Left ventricle myocardium inferior (tissue), 1 donor: ENCODE data around the gene RAB29. TPM values are rescaled to one million over a fixed set of nuclear protein-coding genes. Genes with fewer than 3 reads are reported as not detected.

ENCODE experiments used
- DNase-seq: peaks from one replicate; pipeline ENCODE4 v3.0.0-alpha.2; 2020
- H3K27ac ChIP-seq: fragments of 200-600 bp; replicated peaks from 2 replicates; pipeline ENCODE4 v1.8.0; 2021
- H3K27me3 ChIP-seq: fragments of 200-600 bp; 2 replicates; pipeline ENCODE4 v1.8.0; 2021; ENCODE audit warnings: low read depth
- H3K36me3 ChIP-seq: fragments of 200-600 bp; 2 replicates; pipeline ENCODE4 v1.8.0; 2021
- H3K4me1 ChIP-seq: fragments of 200-600 bp; 2 replicates; pipeline ENCODE4 v1.8.0; 2021
- H3K4me3 ChIP-seq: fragments of 200-600 bp; 2 replicates; pipeline ENCODE4 v1.8.0; 2021; ENCODE audit warnings: mild to moderate bottlenecking, moderate library complexity
- H3K9me3 ChIP-seq: fragments of 200-600 bp; replicated peaks from 2 replicates; pipeline ENCODE4 v1.8.0; 2021
- intact Hi-C: fragments of 100-400 bp; cut with micrococcal nuclease; formaldehyde crosslinking; loops from one replicate; pipeline ENCODE4 v1.11.0; 2022
- total RNA-seq: library from RNA; stranded (reverse); fragmentation: NEBNext Ultra II Directional; extraction: Animal tissue kit (Norgen Biotek cat#: 25700); gene quantifications from one replicate; pipeline ENCODE4 v1.2.1, GENCODE V29; 2021
- TF ChIP-seq, protein P1 (sequence below): fragments of 200-600 bp; IDR thresholded peaks from 2 replicates; pipeline ENCODE4 v1.8.0; 2021; ENCODE audit warnings: antibody characterized with exemption, mild to moderate bottlenecking, borderline replicate concordance
- donor health status: DM: no; HTN: yes; CAD: no; lungs with severe emphysema.

RAB29 gene
- total RNA-seq, 1 donor from 2014 or later = 13.7 TPM

DNA sequence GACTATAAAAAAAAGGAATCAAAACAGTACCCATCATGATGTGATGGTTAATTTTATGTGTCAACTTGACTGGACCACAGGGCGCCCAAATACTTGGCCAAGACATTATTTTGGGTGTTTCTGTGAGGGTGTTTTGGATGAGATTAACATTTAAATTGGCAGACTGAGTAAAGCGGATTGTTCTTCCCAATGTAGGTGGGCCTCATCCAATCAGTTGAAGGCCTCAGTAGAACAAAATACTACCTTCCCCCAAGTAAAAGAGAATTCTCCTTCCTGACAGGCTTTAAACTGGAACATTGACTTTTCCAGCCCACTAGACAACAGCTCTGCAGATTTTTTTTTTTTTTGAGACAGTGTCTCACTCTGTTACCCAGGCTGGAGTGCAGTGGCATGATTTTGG lies 10.7 kb downstream of the RAB29 start:
- TF ChIP-seq, protein P1, sequence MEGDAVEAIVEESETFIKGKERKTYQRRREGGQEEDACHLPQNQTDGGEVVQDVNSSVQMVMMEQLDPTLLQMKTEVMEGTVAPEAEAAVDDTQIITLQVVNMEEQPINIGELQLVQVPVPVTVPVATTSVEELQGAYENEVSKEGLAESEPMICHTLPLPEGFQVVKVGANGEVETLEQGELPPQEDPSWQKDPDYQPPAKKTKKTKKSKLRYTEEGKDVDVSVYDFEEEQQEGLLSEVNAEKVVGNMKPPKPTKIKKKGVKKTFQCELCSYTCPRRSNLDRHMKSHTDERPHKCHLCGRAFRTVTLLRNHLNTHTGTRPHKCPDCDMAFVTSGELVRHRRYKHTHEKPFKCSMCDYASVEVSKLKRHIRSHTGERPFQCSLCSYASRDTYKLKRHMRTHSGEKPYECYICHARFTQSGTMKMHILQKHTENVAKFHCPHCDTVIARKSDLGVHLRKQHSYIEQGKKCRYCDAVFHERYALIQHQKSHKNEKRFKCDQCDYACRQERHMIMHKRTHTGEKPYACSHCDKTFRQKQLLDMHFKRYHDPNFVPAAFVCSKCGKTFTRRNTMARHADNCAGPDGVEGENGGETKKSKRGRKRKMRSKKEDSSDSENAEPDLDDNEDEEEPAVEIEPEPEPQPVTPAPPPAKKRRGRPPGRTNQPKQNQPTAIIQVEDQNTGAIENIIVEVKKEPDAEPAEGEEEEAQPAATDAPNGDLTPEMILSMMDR = no peak
- H3K36me3 ChIP-seq = no peaks in the 10 kb centered on the region
- intact Hi-C loops = no loop called here
- no peaks in the 10 kb centered on the region for H3K4me1 ChIP-seq
- DNase-seq = no peak
- no peak overlapping the region for H3K27ac ChIP-seq
- no peaks in the 10 kb centered on the region for H3K9me3 ChIP-seq
- no peak overlapping the region for H3K4me3 ChIP-seq
- no peaks in the 10 kb centered on the region for H3K27me3 ChIP-seq

DNA sequence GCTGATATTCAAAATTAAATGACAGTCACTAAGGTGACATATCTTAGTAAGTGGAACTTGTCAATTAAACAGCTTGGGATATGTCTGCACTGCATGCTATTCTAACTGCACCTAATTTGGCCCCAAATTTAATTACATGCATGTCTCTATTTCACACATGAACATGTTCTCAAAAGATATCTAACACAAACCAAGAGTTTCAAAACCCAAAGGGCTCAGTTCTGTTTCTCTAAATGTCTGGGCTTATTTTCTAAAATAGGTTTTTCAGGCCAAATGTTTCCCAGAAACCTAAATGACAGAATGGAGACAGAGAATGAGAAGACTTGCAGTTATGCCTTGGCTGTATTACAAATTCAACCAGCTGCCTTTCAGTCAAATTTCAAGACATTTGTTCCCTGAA lies 11.3 kb downstream of the RAB29 start:
- TF ChIP-seq, protein P1 = no peak
- intact Hi-C loops = no loop called here

DNA sequence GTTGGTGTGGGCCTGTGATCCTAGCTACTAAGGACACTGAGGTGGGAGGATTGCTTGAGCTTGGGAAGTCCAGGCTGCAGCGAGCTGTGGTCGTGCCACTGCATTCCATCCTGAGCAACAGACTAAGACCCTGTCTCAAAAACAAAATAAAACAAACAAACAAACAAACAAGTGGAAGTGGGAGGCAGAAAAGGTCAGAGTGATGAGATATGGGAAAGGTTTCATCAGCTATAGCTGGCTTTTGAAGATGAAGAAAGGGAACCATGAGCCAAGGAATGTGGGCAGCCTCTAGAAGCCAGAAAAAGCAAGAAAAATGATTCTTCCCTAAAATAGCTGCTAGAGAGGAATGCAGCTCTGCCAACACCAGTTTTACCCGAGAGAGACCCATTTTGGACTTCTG lies 14.7 kb downstream of the RAB29 start:
- no peak overlapping the region for H3K27ac ChIP-seq
- intact Hi-C loops = no loop called here
- no peaks in the 10 kb centered on the region for H3K36me3 ChIP-seq
- no peak overlapping the region for H3K4me3 ChIP-seq
- no peaks in the 10 kb centered on the region for H3K27me3 ChIP-seq
- DNase-seq = no peak
- TF ChIP-seq, protein P1 = no peak
- H3K9me3 ChIP-seq = no peaks in the 10 kb centered on the region
- H3K4me1 ChIP-seq = no peaks in the 10 kb centered on the region

More for the DNA sequence above, 11.3 kb downstream of the RAB29 start:
- no peak overlapping the region for H3K4me3 ChIP-seq
- H3K27ac ChIP-seq = no peak overlapping the region
- no peak for DNase-seq
- no peaks in the 10 kb centered on the region for H3K9me3 ChIP-seq
- no peaks in the 10 kb centered on the region for H3K4me1 ChIP-seq
- H3K36me3 ChIP-seq = no peaks in the 10 kb centered on the region
- no peaks in the 10 kb centered on the region for H3K27me3 ChIP-seq

DNA sequence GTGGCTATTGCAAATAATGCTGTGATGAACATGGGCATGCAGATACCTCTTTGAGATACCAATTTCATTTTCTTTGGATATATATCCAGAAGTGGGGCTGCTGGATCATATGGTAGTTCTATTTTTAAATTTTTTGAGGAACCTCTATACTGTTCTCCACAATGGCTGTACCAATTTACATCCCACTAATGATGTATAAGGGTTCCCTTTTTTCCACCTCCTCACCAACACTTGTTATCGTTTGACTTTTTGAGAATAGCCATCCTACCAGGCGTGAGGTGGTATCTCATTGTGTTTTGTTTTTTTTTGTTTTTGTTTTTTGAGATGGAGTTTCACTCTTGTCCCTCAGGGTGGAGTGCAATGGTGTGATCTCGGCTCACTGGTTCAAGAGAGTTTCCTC lies 18.7 kb downstream of the RAB29 start:
- no peak for DNase-seq
- H3K4me1 ChIP-seq = no peaks in the 10 kb centered on the region
- intact Hi-C loops = no loop called here
- no peaks in the 10 kb centered on the region for H3K9me3 ChIP-seq
- H3K36me3 ChIP-seq = no peaks in the 10 kb centered on the region
- no peak overlapping the region for H3K27ac ChIP-seq
- no peaks in the 10 kb centered on the region for H3K27me3 ChIP-seq
- H3K4me3 ChIP-seq = no peak overlapping the region
- TF ChIP-seq, protein P1 = no peak

DNA sequence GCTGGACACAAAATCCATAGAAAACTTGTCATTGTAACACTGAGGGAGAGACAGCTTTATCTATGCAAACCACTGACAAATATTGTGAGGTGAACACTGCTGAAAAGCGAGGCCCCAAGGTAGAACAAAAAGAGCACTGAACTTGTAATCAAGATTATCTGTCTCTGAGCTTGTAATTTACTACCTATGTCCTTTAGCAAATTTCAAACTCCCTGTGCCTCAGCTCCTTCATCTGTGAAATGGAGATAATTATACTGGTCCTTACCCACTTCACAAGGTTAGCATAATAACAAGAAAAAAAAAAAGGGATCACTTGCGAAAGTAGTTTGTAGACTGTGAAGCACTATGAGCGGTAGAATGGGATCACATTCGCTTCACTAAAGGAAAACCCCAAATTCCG lies 20.4 kb downstream of the RAB29 start:
- Histone ChIP-seq H3K36me3 (no peaks in the 10 kb centered on the region), H3K4me1 (peaks cover 6% of the 10 kb centered on the region), H3K4me3 (no peak overlapping the region), H3K27me3 (no peaks in the 10 kb centered on the region), H3K27ac (no peak overlapping the region), H3K9me3 (no peaks in the 10 kb centered on the region)
- TF ChIP-seq, protein P1 = no peak
- DNase-seq = no peak
- intact Hi-C loops = no loop called here

DNA sequence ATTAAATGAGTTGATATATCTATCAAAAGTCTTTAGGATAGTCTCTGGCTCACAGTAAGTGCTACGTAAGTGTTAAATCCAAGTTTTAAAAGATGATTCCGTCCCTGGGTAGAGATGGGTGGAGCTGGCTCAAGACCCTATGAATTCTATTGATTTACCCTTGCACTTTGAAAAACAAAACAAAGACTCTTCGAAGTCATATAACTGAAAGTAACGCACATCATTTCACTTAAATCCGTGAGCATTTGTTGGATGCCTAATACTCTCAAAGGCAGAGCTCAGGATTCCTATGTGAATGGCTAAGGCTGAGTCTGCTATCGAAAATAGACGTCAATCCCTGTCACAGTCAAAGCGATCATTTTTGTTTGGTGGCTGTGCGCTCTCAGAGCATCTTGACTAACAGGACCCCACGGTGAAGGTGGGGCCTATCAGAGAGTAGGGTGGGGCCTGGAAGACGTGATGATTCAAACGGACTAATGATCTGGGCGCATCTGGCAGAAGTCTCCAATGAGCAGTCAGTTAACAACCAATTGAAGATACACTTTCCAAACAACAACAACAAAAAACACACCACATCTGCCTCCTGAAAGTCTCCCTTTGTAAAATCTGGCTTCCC lies 24.1 kb downstream of the RAB29 start:
- TF ChIP-seq, protein P1 = no peak
- Histone ChIP-seq H3K27me3 (no peaks in the 10 kb centered on the region), H3K27ac (peak overlapping the region; percentile 98), H3K4me1 (peaks cover 29% of the 10 kb centered on the region), H3K9me3 (no peaks in the 10 kb centered on the region), H3K4me3 (peak overlapping the region; percentile 82), H3K36me3 (no peaks in the 10 kb centered on the region)
- no peak for DNase-seq
- intact Hi-C loops = no loop called here
